ENCODE results near the gene ASXL3.

The ASXL3 gene

GRCh38 chr18:33735428-33735827, 157.4 kb downstream of the ASXL3 start:
- peak; percentile 58 for DNase-seq

GRCh38 chr18:33741760-33742159, 163.7 kb downstream of the ASXL3 start:
- no peak for DNase-seq

GRCh38 chr18:33744032-33744697, 166.1 kb downstream of the ASXL3 start:
- no peak for DNase-seq

- DNase-seq, result peak; percentile 41
Observed at GRCh38 chr18:33745151-33745795, 167.3 kb downstream of the ASXL3 start.

- DNase-seq, result peak; percentile 60
Observed at GRCh38 chr18:33745871-33746545, 168.0 kb downstream of the ASXL3 start.

GRCh38 chr18:33749834-33750233, 171.8 kb downstream of the ASXL3 start:
- DNase-seq, result no peak

GRCh38 chr18:33750366-33750765, 172.3 kb downstream of the ASXL3 start:
- no peak for DNase-seq

- peak; percentile 14 for DNase-seq
Observed at GRCh38 chr18:33751613-33752221, 173.7 kb downstream of the ASXL3 start.

GRCh38 chr18:33755391-33755790, 177.4 kb downstream of the ASXL3 start:
- no peak for DNase-seq

- DNase-seq, result peak; percentile 90
Observed at GRCh38 chr18:33755931-33756560, 178.0 kb downstream of the ASXL3 start.

GRCh38 chr18:33757037-33757436, 179.0 kb downstream of the ASXL3 start:
- DNase-seq, result peak; percentile 89

GRCh38 chr18:33761363-33761762, 183.3 kb downstream of the ASXL3 start:
- peak; percentile 16 for DNase-seq

- no peak for DNase-seq
Observed at GRCh38 chr18:33781429-33781828, 203.4 kb downstream of the ASXL3 start.

Data from NCI-H446 treated with DMSO at 0.1 percent for 48 hours (cell line).